Measurements from ENCODE around the gene PARP16. TPM values are rescaled to one million over a fixed set of nuclear protein-coding genes. Genes with fewer than 3 reads are reported as not detected.

PARP16 gene
- total RNA-seq, 1 experiment from 2014 or later = 9.7 TPM

DNA sequence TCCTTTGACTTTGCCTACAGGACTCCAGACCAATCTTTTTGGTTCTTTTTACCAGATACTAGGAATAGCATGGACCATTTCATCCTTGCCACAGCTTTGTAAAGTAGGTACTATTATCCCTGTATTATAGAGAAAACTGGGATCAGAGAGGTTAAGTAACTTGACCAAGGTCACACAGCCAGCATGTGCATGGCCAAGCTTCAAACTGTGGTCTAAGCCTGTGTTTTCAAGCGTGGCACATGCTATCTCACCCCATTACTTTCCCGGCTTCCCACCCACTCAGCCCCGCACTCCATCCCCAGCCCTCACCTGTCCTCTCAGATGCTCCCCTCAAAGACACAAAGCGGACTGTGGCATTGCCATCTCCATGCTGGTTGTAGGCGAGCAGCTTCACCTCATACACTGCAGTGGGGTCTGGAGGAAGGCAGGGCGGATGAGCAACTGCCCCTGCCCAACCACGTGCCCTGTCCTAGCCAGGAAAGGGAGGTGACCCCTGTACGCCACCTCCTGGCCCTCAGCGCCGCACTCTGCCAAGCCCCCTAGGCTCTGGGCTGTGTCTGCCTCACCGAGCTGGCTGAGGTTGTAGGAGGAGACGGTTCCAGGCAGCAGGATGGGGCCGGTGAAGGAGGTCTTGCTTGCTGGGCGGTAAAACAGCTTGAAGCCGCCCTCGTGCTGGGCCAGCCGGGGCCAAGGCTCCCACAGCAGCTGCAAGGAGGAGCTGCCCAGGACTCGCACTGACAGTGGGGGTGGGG lies 43.5 kb upstream of the PARP16 start:
- Histone ChIP-seq H3K27ac (ENCODE audit: low read depth, low read length) (no peak overlapping the region), H4K20me1 (ENCODE audit: insufficient read depth) (no peaks in the 10 kb centered on the region), H3K4me2 (ENCODE audit: low read length) (no peak overlapping the region), H3K9me3 (ENCODE audit: control insufficient read depth in 1 of 2, insufficient read depth in 1 of 2, low read depth in 1 of 2, low read length in 2 of 2) (no peaks in the 10 kb centered on the region), H3K9ac (ENCODE audit: low read length) (no peak overlapping the region), H3K4me3 (replicated peaks in 1 of 2; ENCODE audit: low read depth in 1 of 2, low read length in 2 of 2) (no peak overlapping the region), H3K9me2 (ENCODE audit: insufficient read depth) (no peaks in the 10 kb centered on the region), H3K4me1 (ENCODE audit: control insufficient read depth in 1 of 2, insufficient read depth in 2 of 2, low read length in 2 of 2) (no peaks in the 10 kb centered on the region), H3K79me2 (ENCODE audit: insufficient read depth, low read length) (no peaks in the 10 kb centered on the region), H3K36me3 (ENCODE audit: control insufficient read depth in 1 of 2, insufficient read depth in 2 of 2, low read length in 2 of 2) (no peaks in the 10 kb centered on the region), H3K27me3 (ENCODE audit: insufficient read depth, low read length) (no peaks in the 10 kb centered on the region), H2AFZ (ENCODE audit: low read depth, low read length, poor library complexity, severe bottlenecking) (no peak overlapping the region)
- ChIA-PET RAD21 (ENCODE audit: low non-redundant PET in 1 of 2, low total read pairs in 2 of 2, uncharacterized antibody in 2 of 2, unreplicated experiment in 2 of 2) (no interaction called here), POLR2A (no interaction called here), CTCF (no interaction called here)
- DNase-seq (ENCODE audit: low read depth, low spot score) (no peak), ATAC-seq (no peak)
- TF ChIP-seq POLR2A (IDR thresholded peaks at IDR 0.05; ENCODE audit: borderline replicate concordance, extremely low read depth, insufficient read depth, insufficient read length) (no peak), TCF7L2 (IDR thresholded peaks at IDR 0.05; ENCODE audit: borderline replicate concordance, extremely low read depth, insufficient read depth, insufficient read length) (no peak), CBX3 (IDR thresholded peaks at IDR 0.05; ENCODE audit: low read depth) (no peak), EZH2 (IDR thresholded peaks at IDR 0.05) (no peak), ZNF274 (IDR thresholded peaks at IDR 0.05; ENCODE audit: low read depth, low read length) (no peak), ZFX (IDR thresholded peaks at IDR 0.05) (no peak), SIN3A (IDR thresholded peaks at IDR 0.05; ENCODE audit: low read depth) (no peak), EZH2phosphoT487 (IDR thresholded peaks at IDR 0.05; ENCODE audit: borderline replicate concordance) (no peak), SRF (IDR thresholded peaks at IDR 0.05; ENCODE audit: low read depth) (no peak)
- TF ChIP-seq, protein P1, sequence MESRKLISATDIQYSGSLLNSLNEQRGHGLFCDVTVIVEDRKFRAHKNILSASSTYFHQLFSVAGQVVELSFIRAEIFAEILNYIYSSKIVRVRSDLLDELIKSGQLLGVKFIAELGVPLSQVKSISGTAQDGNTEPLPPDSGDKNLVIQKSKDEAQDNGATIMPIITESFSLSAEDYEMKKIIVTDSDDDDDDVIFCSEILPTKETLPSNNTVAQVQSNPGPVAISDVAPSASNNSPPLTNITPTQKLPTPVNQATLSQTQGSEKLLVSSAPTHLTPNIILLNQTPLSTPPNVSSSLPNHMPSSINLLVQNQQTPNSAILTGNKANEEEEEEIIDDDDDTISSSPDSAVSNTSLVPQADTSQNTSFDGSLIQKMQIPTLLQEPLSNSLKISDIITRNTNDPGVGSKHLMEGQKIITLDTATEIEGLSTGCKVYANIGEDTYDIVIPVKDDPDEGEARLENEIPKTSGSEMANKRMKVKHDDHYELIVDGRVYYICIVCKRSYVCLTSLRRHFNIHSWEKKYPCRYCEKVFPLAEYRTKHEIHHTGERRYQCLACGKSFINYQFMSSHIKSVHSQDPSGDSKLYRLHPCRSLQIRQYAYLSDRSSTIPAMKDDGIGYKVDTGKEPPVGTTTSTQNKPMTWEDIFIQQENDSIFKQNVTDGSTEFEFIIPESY (IDR thresholded peaks at IDR 0.05; ENCODE audit: extremely low read depth, insufficient replicate concordance, low read length) = no peak
- TF ChIP-seq, protein P2, sequence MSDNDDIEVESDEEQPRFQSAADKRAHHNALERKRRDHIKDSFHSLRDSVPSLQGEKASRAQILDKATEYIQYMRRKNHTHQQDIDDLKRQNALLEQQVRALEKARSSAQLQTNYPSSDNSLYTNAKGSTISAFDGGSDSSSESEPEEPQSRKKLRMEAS (IDR thresholded peaks at IDR 0.05) = no peak
- intact Hi-C loops (cut with micrococcal nuclease) = no loop called here
- BruUV-seq (replicated peaks) = no TSS peak

Measured in HCT116 (cell line).